ENCODE measurements around the gene GTSF1L.

DNA sequence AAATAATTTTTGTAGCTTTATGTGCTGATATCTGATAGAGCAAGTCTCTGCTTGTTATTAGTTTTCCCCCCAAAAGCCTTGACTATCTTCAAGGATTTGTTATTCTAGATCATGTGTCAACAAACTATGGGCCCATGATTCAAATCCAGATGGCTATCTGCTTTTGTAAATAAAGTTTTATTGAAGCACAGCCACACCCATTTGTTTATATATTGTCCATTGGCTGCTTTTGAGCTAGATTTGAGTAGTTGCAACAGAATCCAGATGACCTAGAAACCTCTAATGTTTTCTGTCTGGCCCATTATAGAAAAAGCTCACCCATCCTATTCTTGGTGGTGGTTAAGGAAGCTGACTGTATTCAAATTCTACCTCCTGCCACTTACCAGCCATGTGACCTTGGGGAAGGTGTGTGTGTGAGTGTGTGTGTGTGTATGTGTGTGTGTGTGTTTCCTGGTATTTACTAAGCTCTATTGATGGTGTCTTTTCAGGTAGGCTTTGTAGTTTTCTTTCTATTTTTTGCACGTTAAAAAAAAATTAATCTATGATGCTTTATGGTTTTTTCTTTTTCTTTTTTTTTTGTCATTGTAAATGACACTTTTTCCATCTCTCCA, 1.3 kb upstream of the GTSF1L start:
- no peak for TF ChIP-seq POLR2AphosphoS5 (IDR thresholded peaks at IDR 0.05)
- TF ChIP-seq, protein P1, sequence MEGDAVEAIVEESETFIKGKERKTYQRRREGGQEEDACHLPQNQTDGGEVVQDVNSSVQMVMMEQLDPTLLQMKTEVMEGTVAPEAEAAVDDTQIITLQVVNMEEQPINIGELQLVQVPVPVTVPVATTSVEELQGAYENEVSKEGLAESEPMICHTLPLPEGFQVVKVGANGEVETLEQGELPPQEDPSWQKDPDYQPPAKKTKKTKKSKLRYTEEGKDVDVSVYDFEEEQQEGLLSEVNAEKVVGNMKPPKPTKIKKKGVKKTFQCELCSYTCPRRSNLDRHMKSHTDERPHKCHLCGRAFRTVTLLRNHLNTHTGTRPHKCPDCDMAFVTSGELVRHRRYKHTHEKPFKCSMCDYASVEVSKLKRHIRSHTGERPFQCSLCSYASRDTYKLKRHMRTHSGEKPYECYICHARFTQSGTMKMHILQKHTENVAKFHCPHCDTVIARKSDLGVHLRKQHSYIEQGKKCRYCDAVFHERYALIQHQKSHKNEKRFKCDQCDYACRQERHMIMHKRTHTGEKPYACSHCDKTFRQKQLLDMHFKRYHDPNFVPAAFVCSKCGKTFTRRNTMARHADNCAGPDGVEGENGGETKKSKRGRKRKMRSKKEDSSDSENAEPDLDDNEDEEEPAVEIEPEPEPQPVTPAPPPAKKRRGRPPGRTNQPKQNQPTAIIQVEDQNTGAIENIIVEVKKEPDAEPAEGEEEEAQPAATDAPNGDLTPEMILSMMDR (IDR thresholded peaks at IDR 0.05), result no peak
- no peak for TF ChIP-seq POLR2A (IDR thresholded peaks at IDR 0.05)
